NCI-H526 (cell line): Measurements from ENCODE around the gene DEDD2.
"Not testable (repeated sequence)": the region's sequence is repeated elsewhere in the genome, so short reads cannot be mapped to it uniquely, and the experiment has no call there.

Experiments
- DNase-seq, 2 experiments: peaks; one replicate each; lab custom pipeline; 2025; lab: John Stamatoyannopoulos, UW

Gene DEDD2, protein sequence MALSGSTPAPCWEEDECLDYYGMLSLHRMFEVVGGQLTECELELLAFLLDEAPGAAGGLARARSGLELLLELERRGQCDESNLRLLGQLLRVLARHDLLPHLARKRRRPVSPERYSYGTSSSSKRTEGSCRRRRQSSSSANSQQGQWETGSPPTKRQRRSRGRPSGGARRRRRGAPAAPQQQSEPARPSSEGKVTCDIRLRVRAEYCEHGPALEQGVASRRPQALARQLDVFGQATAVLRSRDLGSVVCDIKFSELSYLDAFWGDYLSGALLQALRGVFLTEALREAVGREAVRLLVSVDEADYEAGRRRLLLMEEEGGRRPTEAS

DNA sequence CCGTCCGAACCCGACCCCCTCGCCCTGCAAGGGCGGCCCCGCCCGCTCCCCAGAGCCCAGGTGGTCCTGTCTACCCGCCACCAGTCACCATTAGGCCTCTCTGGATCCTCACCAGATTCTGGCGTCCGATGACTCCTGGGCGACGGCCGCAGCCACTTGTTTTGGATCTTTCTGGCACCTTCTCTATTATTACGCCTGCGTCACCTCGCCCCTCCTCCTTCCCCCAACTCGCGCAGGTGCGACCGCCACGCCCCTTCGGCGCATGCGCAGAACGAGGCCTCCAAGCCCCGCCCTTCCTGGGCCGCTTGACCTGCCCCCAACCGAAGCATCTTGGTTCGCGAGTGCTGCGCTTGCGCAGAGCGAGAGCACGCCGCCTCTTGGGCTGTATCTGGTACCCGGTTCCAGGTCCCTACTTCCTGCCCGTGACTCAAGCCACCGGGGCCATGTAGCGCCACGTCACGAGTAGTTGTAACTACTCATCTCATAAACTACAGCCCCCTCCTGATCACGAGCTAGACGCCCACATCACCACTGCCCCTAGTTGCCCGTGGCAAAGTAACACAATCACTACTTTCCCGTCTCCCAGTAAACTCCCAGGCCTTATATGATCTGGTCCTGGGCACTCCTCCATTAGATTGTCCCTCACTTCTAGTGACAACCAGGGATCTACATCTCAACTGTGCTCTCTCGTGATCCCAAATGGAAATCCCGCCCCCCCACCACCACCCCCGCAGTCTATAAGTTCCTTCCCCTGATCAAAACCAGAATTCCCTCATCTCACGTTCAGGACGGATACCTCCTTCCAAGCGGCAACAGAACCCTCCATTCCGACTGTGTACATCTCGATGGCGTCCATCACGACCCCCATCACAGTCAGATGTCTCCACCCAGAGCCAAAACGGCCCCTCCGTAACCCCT is at the start of gene DEDD2:
DEDD2 (minus strand) TSS at position 158 of the 918 bp plus-strand sequence. CDS start 670 bp downstream, outside the sequence.
- peak; percentile 91 to 98 for DNase-seq

DNA sequence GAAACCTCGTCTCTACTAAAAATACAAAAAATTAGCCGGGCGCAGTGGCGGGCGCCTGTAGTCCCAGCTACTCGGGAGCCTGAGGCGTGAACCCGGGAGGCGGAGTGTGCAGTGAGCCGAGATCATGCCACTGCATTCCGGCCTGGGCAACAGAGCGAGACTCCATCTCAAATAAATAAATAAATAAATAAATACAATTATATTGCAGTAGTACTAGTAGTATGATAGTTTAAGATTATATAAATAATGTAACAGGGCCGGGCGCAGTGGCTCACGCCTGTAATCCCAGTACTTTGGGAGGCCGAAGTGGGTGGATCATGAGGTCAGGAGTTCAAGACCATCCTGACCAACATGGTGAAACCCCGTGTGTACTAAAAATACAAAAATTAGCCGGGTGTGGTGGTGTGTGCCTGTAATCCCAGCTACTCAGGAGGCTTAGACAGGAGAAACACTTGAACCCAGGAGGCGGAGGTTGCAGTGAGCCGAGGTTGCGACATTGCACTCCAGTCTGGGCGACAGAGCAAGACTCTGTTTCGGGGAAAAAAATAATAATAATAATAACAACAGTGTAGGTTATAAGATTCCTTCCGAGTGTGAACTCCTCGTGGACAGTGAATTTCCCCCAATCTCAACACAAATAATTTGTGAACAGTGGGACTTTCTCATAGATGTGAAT is 49.6 kb upstream of the DEDD2 start:
- not testable (repeated sequence) for DNase-seq

DNA sequence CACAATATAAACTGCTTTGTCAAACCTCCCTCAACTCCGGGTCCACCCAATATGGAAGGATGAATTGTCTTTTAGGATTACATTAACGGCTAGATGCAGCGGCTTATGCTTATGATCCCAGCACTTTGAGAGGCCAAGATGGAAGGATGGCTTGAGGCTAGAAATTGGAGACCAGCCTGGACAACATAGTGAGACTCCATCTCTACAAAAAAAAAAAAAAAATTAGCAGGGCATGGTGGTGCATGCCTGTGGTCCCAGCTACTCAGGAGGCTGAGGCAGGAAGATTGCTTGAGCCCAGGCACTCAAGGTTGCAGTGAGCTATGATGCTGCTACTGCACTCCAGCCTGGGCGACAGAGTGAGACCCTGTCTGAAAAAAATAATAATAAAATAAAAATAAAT is 48.6 kb upstream of the DEDD2 start:
- not testable (repeated sequence) for DNase-seq

DNA sequence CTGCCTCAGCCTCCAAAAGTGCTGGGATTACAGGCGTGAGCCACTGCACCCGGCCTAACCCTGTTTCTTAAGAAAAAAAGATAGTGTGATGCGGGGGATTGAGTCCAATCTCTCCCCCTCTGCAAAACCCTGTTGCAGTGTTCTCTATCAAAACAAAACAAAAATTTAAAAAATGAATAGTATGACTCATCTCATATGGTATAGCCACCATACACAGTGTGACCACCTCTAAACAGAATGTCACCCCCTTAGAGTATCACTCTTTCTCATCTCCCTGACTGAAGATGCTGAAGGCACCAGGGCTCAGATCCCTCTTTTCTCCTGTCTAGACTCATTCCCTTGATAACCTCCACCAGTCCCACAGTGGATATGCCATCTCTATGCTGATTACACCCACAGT is 44.3 kb upstream of the DEDD2 start:
- DNase-seq = no peak

DNA sequence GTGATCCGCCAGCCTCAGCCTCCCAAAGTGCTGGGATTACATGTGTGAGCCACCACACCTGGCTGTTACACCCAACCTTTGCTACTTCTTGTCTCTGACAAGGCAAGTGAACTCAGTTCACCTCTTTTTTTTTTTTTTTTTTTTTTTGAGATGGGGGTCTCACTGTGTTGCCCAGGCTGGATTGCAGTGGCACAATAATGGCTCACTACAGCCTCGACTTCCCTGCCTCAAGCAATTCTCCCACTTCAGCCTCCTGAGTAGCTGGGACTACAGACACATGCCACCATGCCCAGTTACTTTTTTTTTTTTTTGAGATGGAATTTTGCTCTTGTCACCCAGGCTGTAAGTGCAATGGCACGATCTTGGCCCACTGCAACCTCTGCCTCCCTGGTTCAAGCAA is 40.4 kb upstream of the DEDD2 start:
- DNase-seq = not testable (repeated sequence)

DNA sequence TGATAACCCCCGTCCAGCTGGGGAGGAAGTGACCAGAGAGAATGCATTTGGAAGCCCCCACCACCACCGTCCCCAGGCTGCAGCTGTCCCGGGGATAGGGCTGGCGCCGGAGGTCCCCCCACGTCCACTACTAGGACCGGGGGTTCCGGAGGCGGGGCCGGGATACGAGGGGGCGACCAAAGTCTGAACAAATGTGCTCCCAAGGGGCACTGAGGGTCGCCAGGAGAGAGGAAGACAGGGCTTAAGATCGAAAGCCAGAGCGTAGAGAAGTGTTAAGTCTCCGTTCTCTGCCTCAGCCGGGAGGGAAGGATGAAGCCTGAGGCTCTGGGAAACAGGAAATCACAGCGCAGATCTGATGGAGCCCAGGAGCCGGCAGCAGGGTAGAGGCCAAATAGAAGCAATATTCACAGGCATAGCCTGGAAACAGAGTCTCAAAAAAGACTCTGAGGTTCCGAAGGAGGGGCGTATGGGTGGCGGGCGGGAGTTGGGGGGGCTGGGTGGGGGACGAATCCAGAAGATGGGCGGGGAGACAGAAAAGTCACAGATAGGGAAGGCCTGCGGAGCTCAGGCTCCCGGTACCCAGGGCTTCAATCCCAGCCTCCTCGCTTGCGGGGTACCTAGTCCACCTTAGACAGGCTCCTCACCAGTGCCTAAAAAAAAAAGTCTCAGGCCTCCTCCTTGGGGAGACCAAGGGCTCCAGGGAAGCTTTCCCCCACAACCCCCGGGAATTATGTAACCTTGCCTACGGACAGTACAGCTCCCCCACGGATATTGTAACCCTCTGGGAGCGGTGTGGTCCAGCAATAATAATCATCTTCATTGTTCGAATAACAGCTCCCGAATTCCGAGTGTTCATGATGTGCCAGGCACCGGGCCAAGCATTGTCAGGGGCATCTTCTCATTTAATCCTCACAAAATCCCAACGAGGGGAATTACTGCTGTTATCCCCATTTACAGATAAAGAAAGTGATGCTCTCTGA is 38.6 kb upstream of the DEDD2 start:
- peak in 1 of 2 experiments; percentile 68 for DNase-seq

DNA sequence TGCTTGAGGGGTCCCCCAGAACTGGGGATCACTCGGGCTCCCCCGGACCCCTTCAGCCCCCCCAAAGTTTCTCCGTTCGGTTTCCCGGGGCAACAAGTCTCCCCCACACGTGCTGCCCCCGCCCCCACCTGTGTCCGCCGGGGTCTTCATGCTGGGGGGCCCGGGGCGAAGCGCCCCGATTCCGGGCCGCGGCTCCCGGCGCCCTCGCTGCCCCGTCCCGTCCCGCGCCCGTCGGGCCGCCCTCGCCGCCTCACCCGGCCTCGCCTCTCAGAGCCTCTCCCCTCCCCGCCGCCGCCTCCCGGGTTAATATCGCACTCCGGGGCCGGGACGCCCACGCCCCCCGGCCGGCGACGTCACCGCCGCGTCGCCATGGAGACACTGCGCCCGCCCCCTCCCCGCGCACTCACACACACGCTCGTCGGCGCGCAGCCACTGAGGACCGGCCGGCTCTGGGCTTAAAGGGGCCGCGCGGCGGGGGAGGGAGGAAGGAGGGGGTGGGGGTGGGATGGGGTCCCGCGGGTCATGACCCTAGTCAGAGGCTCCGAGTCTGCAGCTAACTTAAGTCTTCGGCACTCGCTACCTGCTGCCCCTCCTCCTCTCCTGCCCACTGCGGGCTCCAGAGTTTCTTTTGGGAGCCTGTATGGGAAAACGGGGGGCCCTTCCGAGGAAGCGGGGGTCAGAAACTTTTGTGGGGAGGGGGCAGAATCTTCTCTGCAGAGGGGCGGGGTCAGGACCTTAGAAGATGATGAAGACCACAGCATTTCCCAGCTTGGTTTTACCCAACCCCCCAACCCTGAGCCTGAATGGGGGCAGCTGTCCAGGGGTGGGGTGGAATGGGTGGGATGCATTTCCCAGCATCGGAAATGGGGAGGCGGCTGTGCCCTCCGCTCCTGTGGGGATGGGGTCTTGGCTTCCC is 37.6 kb upstream of the DEDD2 start, which contains the start of gene ERF:
ERF (minus strand) TSS at position 279 of the 916 bp plus-strand sequence; CDS start at position 150, 129 bp downstream.
- peak; percentile 69 to 97 for DNase-seq

DNA sequence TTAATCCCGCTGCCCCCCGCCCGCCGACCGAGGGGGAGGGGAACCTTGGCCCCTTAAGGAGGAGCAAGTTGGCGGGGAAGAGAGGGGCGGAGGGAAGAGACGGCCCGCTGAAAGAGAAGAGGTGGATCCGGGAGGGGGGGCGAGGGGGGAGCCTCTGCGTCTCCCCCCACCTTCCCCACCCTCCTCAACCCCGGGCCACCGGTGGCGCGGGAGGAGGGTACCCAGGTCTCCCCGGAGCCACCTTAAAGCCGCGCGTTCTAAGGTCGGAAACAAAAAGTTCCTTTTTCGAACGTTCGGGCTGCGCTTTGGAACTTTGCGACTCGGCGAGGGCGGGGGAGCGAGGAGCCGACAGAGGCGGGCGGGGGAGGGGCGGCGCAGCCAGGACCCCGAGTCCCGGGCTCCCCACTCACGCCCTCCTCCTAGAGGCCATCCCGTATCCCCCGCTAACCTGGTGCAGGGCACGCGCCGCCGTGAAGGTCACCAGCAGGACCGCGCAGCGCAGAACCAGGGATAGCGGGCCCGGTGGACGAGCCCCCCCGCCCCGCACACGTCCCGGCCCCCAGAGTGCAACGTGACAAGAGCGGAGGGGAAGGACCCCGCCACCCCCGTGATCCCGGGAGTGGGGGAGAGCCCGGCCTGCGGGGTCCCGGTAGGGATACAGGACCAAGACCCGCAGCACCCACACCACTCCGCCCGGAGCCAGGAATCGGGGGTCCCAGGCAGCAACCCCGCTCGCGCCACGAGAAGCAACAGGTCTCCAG is 36.8 kb upstream of the DEDD2 start:
- DNase-seq = peak; percentile 50 to 83

DNA sequence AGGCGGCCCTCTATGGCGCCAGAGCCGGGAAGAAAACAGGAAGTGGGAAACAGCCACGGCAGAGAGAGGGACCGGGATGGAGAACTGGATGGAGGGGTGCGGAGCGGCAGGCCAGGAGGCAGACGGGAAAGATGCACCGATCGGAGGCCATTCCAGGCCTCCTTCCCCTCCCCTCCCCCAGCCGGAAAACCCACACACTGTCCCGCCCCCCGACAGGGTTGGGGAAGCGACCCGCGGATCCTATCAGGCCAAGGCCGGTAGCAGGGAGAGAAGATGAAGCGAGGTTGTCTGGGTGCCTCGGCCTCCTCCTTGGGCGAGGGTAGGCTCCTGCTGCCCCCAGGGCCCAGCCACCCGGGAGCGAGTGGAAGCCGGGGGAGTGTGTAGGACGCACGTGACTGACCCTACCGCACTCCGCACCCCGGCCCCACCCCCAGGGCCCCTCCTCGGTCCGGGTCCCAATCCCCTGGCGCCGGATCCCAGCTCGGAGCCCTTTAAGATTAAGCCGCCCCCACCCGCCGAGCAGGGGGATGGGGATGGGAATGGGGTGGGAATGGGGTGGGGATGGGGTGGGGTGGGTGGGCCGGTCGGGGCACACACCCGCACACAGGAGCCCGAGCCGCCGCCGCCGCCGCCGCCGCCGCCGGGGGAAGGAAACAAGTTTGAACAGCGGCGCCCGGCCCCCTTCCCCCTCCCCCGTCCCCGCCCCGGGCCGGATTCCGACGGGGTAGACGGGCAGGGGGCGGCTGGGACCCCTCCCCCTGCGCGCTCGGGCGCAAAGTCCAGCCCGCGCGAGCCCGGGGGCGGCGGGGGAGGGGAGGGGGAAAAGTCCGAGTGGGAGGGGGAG is 36.0 kb upstream of the DEDD2 start:
- peak; percentile 66 to 89 for DNase-seq

DNA sequence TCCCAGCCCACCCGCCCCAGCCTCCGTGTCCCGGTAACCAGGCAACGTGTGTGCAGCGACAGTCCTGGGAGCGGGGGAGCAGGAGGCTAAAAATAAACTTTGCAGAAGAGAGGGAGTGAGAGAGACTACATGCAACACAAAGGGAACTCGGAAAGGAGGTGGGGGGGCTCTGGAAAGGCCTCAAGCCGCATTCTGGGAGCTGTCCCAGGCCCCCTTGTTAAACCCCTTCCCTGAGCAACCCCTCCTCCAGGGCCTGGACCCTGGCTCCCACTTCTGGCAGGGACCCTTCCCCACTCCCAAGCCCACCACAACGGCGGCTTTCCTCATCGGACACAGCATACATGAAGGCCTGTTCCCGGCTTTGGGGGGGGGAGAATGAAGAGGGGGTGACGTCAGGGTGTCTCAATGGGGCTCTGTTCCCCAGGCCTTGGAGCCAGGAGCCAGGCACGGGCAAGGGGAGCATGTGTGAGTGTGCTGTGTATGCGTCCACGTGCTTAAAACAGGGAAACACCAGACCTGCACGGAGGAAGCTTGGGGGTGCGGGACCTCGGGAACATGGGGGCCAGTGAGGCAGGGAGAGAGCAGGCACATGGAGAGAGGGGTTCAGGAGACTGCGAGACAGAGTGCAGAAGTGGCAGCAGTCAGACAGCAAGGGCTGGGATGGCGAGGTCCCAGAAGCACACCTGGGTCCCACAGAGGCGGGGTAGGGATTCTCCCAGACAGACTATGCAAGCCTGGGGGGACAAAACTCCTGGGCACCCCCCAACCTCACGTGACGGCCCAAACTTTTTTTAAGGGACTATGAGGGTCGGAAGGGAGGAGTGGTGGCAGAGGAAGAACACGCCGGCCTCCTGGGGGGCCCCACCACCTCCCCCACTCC is 35.1 kb upstream of the DEDD2 start:
- peak; percentile 8 to 31 for DNase-seq

DNA sequence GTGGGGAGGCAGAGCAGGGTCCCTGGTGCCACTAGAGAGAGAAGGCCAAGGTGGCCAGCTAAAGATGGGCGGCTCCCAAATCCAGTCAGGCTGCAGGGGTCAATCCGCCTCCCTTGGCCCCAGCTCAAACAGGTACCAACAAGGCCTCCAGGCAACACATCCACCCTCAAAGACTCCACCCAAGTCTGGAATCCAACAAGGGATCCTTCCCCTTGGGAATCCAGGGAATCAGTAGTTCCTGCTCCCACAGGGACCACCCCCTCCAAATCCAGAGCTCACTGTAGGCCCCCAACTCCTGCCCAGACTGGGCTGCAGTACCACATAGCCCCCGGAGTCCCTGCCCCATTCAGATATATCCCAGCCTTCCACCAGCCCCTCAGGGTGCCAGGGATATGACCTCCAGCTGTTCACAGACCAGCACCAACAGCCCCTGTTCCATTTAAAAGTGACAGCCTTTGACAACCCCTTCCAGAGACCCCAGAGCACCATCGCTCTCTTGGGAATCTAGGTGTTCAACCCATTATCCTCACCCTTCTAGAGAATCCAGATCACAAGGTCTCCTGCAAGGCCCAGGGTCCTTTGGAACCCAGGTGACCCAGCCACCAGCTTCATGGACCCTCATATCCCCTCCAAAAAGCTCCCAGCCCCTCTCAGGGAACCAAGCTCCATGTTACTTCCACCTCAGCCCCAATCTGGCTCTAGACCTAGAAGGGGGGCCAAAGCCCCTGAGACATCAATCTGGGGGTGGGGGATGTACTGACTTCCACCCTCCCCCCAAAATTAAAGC is 34.3 kb upstream of the DEDD2 start:
- no peak for DNase-seq

DNA sequence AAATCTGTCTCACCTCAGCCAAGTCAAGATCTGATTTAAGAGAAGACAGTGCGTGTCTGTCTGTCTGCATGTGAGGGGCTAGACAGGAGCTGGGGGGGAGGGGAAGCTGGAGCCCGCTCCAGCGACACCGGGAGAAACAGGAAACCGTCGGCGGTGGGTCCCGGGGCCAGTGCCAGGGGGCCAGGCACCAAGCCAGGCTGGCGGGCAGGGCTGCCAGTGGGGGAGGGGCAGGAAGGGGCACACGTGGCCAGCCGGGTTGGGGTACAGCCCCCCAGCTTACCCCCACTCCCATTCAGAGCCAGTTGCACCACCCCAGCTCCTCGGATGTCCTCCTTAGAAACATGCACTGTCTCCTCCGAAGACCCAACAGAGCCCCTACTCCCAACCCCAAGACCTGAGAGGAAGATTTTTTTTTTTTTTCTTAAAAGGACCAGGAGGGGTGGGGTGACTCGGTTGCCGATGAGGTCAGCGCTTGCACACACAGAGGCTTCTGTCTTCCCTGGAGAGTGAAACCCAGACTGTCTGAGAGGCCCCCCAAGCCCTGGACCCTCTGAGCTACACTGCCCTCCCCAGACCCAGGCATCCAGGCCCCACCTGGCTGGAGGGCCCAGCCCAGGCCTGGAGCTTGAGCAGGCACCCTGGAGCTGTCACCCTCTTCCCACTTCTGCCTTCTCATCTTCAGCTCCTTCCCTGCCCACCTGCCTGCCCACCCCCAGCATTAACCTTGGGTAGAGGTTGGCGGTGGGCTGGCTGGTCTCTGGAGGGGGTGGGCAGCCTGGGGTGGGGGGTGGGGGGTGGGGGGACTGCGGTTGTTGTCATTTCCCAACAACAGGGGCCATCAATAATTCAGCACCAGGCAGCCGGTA is 33.4 kb upstream of the DEDD2 start:
- DNase-seq = no peak

DNA sequence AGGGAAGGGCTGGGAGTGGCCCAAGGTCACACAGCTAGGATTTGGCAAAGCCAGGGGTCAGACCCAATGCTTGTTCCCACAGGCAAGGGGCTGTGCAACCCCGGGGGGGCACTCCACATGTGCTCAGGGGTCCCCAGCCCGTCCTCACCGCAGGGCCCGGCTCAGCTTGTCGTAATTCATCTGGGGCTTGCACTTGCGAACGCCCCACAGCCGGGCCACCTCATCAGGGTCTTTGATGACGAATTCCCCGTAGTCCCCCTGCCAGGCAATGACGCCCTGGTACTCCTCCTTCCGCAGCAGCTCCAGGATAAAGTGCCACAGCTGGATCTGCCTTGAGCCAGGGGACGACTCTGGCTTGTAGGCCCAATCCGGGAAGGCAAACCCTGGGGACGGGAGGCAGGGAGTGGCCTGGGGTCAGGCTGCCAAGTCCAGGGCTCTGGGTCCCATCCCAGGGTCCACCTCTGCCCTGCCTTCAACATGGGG is 32.7 kb upstream of the DEDD2 start:
- no peak for DNase-seq

DNA sequence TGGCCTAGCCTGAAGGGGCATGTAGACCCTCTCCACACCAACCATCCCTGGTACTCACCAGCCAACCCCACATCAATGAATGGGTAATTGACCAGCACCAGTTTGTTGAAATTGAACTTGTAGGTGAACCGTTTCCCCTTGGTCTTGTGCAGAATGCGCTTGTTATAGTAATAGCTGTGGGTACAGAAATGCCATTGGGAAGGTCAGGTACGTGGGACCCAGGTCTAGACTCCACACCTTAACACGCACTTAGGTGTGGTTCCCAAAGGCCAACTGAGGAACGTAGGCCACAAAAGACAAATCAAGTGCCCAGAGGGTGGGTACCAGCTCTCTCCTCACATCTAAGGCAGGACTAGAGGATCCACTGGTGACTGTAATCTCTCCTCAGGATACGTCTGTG is 32.3 kb upstream of the DEDD2 start:
- DNase-seq = no peak

DNA sequence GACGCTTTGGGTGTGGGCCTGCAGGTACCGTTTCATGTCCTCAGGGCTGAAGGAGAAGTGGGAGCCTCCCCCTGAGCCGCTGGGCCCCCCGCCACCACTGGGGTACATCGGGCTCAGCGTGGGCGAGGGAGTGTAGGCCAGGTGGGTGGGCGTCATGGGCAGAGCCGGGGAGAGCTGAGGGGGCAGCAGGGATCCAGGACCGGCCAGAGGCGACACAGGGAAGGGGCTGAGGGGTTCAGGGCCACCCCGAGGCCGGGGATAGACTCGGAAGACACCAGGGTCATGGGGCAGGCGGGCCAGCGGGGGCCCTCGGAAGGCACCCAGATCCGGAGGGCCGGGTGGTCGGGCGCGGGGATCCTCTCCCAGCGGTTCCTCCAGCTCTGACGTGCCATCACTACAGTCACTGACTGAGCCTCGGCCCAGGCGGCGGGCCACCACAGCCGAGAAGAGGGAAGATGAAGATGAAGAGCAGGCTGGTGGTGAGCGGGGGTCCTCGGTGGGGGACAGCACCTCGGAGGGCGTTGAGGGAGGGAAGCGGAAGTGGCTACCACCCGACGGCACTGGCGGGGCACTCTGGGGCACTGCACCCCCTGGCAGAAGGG is 31.8 kb upstream of the DEDD2 start:
- no peak for DNase-seq
